HepG2 (cell line): Measurements from ENCODE around the gene YY1. TPM values are rescaled to one million over a fixed set of nuclear protein-coding genes. Genes with fewer than 3 reads are reported as not detected.
A peak's percentile ranks its signal among the peaks of the same experiment; 100 is the strongest.

Source experiments
- CCDC6 ChIP-seq: sonication (generic); formaldehyde crosslinking; IDR thresholded peaks from 2 replicates; pipeline ENCODE4 v1.8.1; 2022; ENCODE audit warnings: mild to moderate bottlenecking, missing genetic modification reagents, moderate library complexity
- FUBP1 ChIP-seq: sonication (generic); formaldehyde crosslinking; IDR thresholded peaks from 2 replicates; pipeline ENCODE4 v1.5.1; 2020; ENCODE audit warnings: missing genetic modification reagents, mild to moderate bottlenecking, borderline replicate concordance
- HOXA3 ChIP-seq: sonication (generic); formaldehyde crosslinking; IDR thresholded peaks from 2 replicates; pipeline ENCODE4 v1.5.0; 2020; ENCODE audit warnings: missing genetic modification reagents
- HOXD1 ChIP-seq: sonication (generic); formaldehyde crosslinking; IDR thresholded peaks from 2 replicates; pipeline ENCODE4 v1.5.0; 2020; ENCODE audit warnings: missing genetic modification reagents
- MLX ChIP-seq: IDR thresholded peaks from 2 replicates; pipeline ENCODE4 v1.6.1; 2016
- NFIC ChIP-seq: IDR thresholded peaks from 2 replicates; pipeline ENCODE4 v1.6.1; 2012; ENCODE audit warnings: mild to moderate bottlenecking, low read length, inconsistent platforms
- NFKB2 ChIP-seq: sonication (generic); formaldehyde crosslinking; IDR thresholded peaks from 2 replicates; pipeline ENCODE4 v1.4.0; 2020; ENCODE audit warnings: missing genetic modification reagents, borderline replicate concordance
- REPIN1 ChIP-seq: sonication (generic); formaldehyde crosslinking; IDR thresholded peaks from 2 replicates; pipeline ENCODE4 v1.8.0; 2022; ENCODE audit warnings: missing genetic modification reagents, low read depth, mild to moderate bottlenecking, borderline replicate concordance
- SKI ChIP-seq: fragments of 450-650 bp; IDR thresholded peaks from one replicate; pipeline ENCODE4 v1.6.1; 2018; ENCODE audit warnings: mild to moderate bottlenecking; ENCODE audit not compliant: partially characterized antibody
- SMAD3 ChIP-seq: sonication (generic); formaldehyde crosslinking; IDR thresholded peaks from 2 replicates; pipeline ENCODE4 v1.4.0; 2020; ENCODE audit warnings: missing genetic modification reagents
- SOX5 ChIP-seq: IDR thresholded peaks from 2 replicates; pipeline ENCODE4 v1.6.1; 2016; ENCODE audit warnings: borderline replicate concordance
- SP5 ChIP-seq: IDR thresholded peaks from 2 replicates; pipeline ENCODE4 v1.6.1; 2016; ENCODE audit warnings: low read depth, borderline replicate concordance
- SUZ12 ChIP-seq: fragments of 150-350 bp; IDR thresholded peaks from 2 replicates; pipeline ENCODE4 v1.6.1; 2014; ENCODE audit warnings: low read depth, low read length
- ZFP82 ChIP-seq: sonication (generic); formaldehyde crosslinking; IDR thresholded peaks from 2 replicates; pipeline ENCODE4 v1.5.1; 2020; ENCODE audit warnings: mild to moderate bottlenecking, missing genetic modification reagents, borderline replicate concordance
- ZFY ChIP-seq: sonication (generic); formaldehyde crosslinking; IDR thresholded peaks from 2 replicates; pipeline ENCODE4 v1.4.0; 2020; ENCODE audit warnings: missing genetic modification reagents
- ZNF143 ChIP-seq: sonication (generic); formaldehyde crosslinking; IDR thresholded peaks from 2 replicates; pipeline ENCODE4 v1.4.0; 2020; ENCODE audit warnings: missing genetic modification reagents
- ZNF343 ChIP-seq: sonication (generic); formaldehyde crosslinking; IDR thresholded peaks from 2 replicates; pipeline ENCODE4 v1.4.0; 2020; ENCODE audit warnings: mild to moderate bottlenecking, missing genetic modification reagents
- ZNF503 ChIP-seq: sonication (generic); formaldehyde crosslinking; IDR thresholded peaks from 2 replicates; pipeline ENCODE4 v1.4.0; 2020; ENCODE audit warnings: missing genetic modification reagents
- ZNF619 ChIP-seq: sonication (generic); formaldehyde crosslinking; IDR thresholded peaks from 2 replicates; pipeline ENCODE4 v1.4.0; 2020; ENCODE audit warnings: mild to moderate bottlenecking, missing genetic modification reagents
- polyA plus RNA-seq, 8 experiments: library from polyadenylated mRNA; depleted of rRNA in 3 of 8; stranded (reverse) in 7 of 8; unstranded in 1 of 8; fragments of >200 nt; fragmentation: Illumina TruSeq in 4 of 8; extraction: Trizol in 4 of 8; gene quantifications; 2 replicates each; pipeline versions ENCODE4 v1.2.1 to v1.2.3, GENCODE V29; 2011 to 2016; ENCODE audit warnings: low read depth in 4 of 8, missing spikeins in 1 of 8, mixed read lengths in 1 of 8; ENCODE audit not compliant: insufficient read depth in 1 of 8
- total RNA-seq, 5 experiments: library from RNA; depleted of rRNA; stranded (reverse); fragments of >200 nt; fragmentation: Illumina TruSeq; extraction: Trizol; gene quantifications; 2 replicates each; pipeline ENCODE4 v1.2.3, GENCODE V29; 2016; ENCODE audit warnings: low read depth in 1 of 5
- TF ChIP-seq, protein P1 (sequence below): sonication (generic); formaldehyde crosslinking; IDR thresholded peaks from 2 replicates; pipeline ENCODE4 v1.4.0; 2020; ENCODE audit warnings: mild to moderate bottlenecking, missing genetic modification reagents
- TF ChIP-seq, protein P2 (sequence below), 2 experiments: sonication (generic) in 1 of 2; formaldehyde crosslinking in 1 of 2; IDR thresholded peaks; 2 replicates each; pipeline versions ENCODE4 v1.4.0 to v1.6.1; 2018 to 2020; ENCODE audit warnings: missing genetic modification reagents in 2 of 2, borderline replicate concordance in 1 of 2, low read depth in 1 of 2, mild to moderate bottlenecking in 1 of 2, missing biosample characterization in 1 of 2
- TF ChIP-seq, protein P3 (sequence below): sonication (generic); formaldehyde crosslinking; IDR thresholded peaks from 2 replicates; pipeline ENCODE4 v1.4.0; 2020; ENCODE audit warnings: missing genetic modification reagents

The YY1 gene
- total and polyA plus RNA-seq, 2 of the 13 experiments (the other 11 are each of a cell fraction or from before 2014, with no cell fraction given) = 29.4 to 68.1 TPM

GRCh38 chr14:100221533-100222223, 17.3 kb upstream of the YY1 start (continued):
- TF ChIP-seq SOX5 (no peak), HOXA3 (CRISPR knock-in tag) (no peak), SP5 (CRISPR knock-in tag) (peak; percentile 49; the same call in 1 of the 2 replicates), ZFY (no peak; the same call in 1 of the 2 replicates), ZNF343 (CRISPR knock-in tag) (no peak), CCDC6 (no peak), NFIC (no peak), REPIN1 (CRISPR knock-in tag) (peak; percentile 77; the same call in 1 of the 2 replicates), ZNF503 (CRISPR knock-in tag) (no peak), MLX (CRISPR knock-in tag) (no peak), NFKB2 (no peak), ZFP82 (no peak), SKI (no peak), SUZ12 (no peak), FUBP1 (CRISPR knock-in tag) (no peak), HOXD1 (CRISPR knock-in tag) (no peak), SMAD3 (CRISPR knock-in tag) (no peak), ZNF619 (CRISPR knock-in tag) (0 out of 2 replicates have a peak, but pooled peaks have one; percentile 35), ZNF143 (0 out of 2 replicates have a peak, but pooled peaks have one; percentile 17)
- TF ChIP-seq, protein P1, sequence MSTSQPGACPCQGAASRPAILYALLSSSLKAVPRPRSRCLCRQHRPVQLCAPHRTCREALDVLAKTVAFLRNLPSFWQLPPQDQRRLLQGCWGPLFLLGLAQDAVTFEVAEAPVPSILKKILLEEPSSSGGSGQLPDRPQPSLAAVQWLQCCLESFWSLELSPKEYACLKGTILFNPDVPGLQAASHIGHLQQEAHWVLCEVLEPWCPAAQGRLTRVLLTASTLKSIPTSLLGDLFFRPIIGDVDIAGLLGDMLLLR = 0 out of 2 replicates have a peak, but pooled peaks have one; percentile 28
- TF ChIP-seq, protein P2, sequence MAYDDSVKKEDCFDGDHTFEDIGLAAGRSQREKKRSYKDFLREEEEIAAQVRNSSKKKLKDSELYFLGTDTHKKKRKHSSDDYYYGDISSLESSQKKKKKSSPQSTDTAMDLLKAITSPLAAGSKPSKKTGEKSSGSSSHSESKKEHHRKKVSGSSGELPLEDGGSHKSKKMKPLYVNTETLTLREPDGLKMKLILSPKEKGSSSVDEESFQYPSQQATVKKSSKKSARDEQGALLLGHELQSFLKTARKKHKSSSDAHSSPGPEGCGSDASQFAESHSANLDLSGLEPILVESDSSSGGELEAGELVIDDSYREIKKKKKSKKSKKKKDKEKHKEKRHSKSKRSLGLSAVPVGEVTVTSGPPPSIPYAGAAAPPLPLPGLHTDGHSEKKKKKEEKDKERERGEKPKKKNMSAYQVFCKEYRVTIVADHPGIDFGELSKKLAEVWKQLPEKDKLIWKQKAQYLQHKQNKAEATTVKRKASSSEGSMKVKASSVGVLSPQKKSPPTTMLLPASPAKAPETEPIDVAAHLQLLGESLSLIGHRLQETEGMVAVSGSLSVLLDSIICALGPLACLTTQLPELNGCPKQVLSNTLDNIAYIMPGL (CRISPR knock-in tag; IDR thresholded peaks at IDR 0.05; ENCODE audit: borderline replicate concordance in 1 of 2, low read depth in 1 of 2) = peak in 1 of 2 experiments; percentile 60; a peak in 2 of 4 replicates
- TF ChIP-seq, protein P3, sequence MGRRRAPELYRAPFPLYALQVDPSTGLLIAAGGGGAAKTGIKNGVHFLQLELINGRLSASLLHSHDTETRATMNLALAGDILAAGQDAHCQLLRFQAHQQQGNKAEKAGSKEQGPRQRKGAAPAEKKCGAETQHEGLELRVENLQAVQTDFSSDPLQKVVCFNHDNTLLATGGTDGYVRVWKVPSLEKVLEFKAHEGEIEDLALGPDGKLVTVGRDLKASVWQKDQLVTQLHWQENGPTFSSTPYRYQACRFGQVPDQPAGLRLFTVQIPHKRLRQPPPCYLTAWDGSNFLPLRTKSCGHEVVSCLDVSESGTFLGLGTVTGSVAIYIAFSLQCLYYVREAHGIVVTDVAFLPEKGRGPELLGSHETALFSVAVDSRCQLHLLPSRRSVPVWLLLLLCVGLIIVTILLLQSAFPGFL (CRISPR knock-in tag) = no peak
